ENCODE measurements around the gene ADARB1.
"Not testable (repeated sequence)": the region's sequence is repeated elsewhere in the genome, so short reads cannot be mapped to it uniquely, and the experiment has no call there.

ADARB1 gene

DNA sequence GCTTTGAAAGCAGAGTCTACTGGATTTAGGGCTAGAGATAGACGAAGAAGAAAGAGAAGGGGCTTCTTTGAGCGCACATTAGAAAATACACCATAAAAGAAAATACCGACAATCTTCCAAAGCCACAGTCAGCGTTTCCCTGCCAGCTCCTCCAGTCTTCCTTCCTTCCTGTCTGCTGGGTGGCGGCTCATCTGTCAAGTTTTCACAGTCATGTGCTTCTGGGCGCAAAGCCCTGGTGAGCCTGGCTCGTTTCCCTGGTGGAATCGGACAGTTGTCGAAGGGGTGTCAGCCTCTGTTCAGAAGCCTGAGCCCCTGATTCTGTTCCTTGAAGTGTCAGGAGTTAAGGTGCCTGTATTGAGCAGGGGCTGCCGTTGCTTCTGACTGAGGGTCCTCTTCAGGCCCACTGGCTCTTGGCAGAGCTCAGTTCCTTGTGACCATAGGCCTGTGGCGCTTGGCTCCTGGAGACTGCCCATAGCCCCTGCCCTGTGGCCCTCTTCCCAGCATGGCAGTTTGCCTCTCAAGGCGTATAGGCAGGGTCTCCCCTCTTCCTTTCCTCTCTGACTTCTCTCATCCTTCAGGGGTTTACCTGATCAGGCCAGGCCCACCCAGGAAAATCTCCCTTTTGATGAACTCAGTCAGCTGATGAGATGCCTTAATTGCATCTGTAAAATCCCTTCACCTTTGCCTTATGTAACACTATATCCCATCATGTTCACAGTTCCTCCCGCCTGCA is 58.6 kb downstream of the ADARB1 start:
- H3K9me3 ChIP-seq (ENCODE audit: control insufficient read depth, low read length), result no peaks in the 10 kb centered on the region
- H3K23ac ChIP-seq (ENCODE audit: low read length in 2 of 2), result no peak overlapping the region
- no peak overlapping the region for H3K9ac ChIP-seq (ENCODE audit: low read length)
- H3K27me3 ChIP-seq (ENCODE audit: control insufficient read depth in 1 of 2, insufficient read depth in 1 of 2, low read length in 2 of 2), result no peaks in the 10 kb centered on the region
- H2BK12ac ChIP-seq (ENCODE audit: low read length in 2 of 2), result no peak overlapping the region
- no peak overlapping the region for H3K14ac ChIP-seq (ENCODE audit: low read length in 2 of 2)
- peaks cover 36% of the 10 kb centered on the region for H3K4me1 ChIP-seq (ENCODE audit: control insufficient read depth, insufficient read depth, low read depth, low read length)
- peaks cover 6% of the 10 kb centered on the region for H3K79me1 ChIP-seq (replicated peaks; ENCODE audit: low read length, poor library complexity, severe bottlenecking)
- no peak overlapping the region for H2AK5ac ChIP-seq (ENCODE audit: low read length, severe bottlenecking)
- no peak overlapping the region for H2BK120ac ChIP-seq (ENCODE audit: low read depth, low read length)
- H3K4me2 ChIP-seq (ENCODE audit: low read length, poor library complexity, severe bottlenecking), result no peak overlapping the region
- H3K4ac ChIP-seq (ENCODE audit: low read depth in 1 of 2, low read length in 2 of 2), result peak overlapping the region in 1 of 2 experiments; percentile 37
- DNase-seq, result no peak
- no peak overlapping the region for H2BK5ac ChIP-seq (ENCODE audit: low read depth, low read length, poor library complexity, severe bottlenecking)
- no peak overlapping the region for H4K8ac ChIP-seq (ENCODE audit: low read length)
- no peak overlapping the region for H3K27ac ChIP-seq (ENCODE audit: low read length, poor library complexity, severe bottlenecking)
- H4K91ac ChIP-seq (ENCODE audit: low read length), result peak overlapping the region; percentile 8
- peak overlapping the region in 1 of 2 experiments; percentile 41 for H3K18ac ChIP-seq (ENCODE audit: low read depth in 1 of 2, low read length in 2 of 2)
- H3K4me3 ChIP-seq (ENCODE audit: insufficient read depth in 1 of 2, low read depth in 1 of 2, low read length in 2 of 2), result no peak overlapping the region
- H3K36me3 ChIP-seq (ENCODE audit: control insufficient read depth in 1 of 2, insufficient read depth in 2 of 2, low read depth in 1 of 2, low read length in 2 of 2), result no peaks in the 10 kb centered on the region
- WGBS, result 86% methylated on average over 13 of the region's 13 CpGs
- peak overlapping the region; percentile 84 for H2BK15ac ChIP-seq (ENCODE audit: low read depth, poor library complexity, severe bottlenecking)
- no peak overlapping the region for H2AFZ ChIP-seq (ENCODE audit: low read depth, low read length)

DNA sequence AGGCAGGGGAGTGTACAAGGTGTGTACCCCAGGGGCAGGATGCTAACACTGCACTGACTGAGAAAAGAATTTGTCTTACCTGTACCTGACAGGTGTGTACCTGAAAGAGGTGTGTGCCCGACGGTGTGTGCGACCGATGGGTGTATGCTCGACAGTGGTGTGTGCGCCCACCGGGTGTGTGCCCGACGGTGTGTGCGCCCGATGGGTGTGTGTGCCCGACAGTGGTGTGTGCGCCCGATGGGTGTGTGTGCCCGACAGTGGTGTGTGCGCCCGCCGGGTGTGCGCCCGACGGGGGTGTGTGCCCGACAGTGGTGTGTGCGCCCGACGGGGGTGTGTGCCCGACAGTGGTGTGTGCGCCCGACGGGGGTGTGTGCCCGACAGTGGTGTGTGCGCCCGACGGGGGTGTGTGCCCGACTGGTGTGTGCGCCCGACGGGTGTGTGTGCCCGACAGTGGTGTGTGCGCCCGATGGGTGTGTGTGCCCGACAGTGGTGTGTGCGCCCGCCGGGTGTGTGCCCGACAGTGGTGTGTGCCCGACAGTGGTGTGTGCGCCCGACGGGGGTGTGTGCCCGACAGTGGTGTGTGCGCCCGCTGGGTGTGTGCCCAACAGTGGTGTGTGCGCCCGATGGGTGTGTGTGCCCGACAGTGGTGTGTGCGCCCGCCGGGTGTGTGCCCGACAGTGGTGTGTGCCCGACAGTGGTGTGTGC is 59.3 kb downstream of the ADARB1 start:
- H3K36me3 ChIP-seq (ENCODE audit: control insufficient read depth in 1 of 2, insufficient read depth in 2 of 2, low read depth in 1 of 2, low read length in 2 of 2); H3K27ac ChIP-seq (ENCODE audit: low read length, poor library complexity, severe bottlenecking); H3K27me3 ChIP-seq (ENCODE audit: control insufficient read depth in 1 of 2, insufficient read depth in 1 of 2, low read length in 2 of 2); H4K91ac ChIP-seq (ENCODE audit: low read length); H3K4me3 ChIP-seq (ENCODE audit: insufficient read depth in 1 of 2, low read depth in 1 of 2, low read length in 2 of 2); H2AFZ ChIP-seq (ENCODE audit: low read depth, low read length); H3K4me2 ChIP-seq (ENCODE audit: low read length, poor library complexity, severe bottlenecking); H3K9me3 ChIP-seq (ENCODE audit: control insufficient read depth, low read length); H3K23ac ChIP-seq (ENCODE audit: low read length in 2 of 2); H2BK120ac ChIP-seq (ENCODE audit: low read depth, low read length); H2BK12ac ChIP-seq (ENCODE audit: low read length in 2 of 2); H3K79me1 ChIP-seq (replicated peaks; ENCODE audit: low read length, poor library complexity, severe bottlenecking); H2BK15ac ChIP-seq (ENCODE audit: low read depth, poor library complexity, severe bottlenecking); H3K4ac ChIP-seq (ENCODE audit: low read depth in 1 of 2, low read length in 2 of 2); H3K9ac ChIP-seq (ENCODE audit: low read length); DNase-seq; H3K14ac ChIP-seq (ENCODE audit: low read length in 2 of 2); H2BK5ac ChIP-seq (ENCODE audit: low read depth, low read length, poor library complexity, severe bottlenecking); H4K8ac ChIP-seq (ENCODE audit: low read length); H2AK5ac ChIP-seq (ENCODE audit: low read length, severe bottlenecking); H3K18ac ChIP-seq (ENCODE audit: low read depth in 1 of 2, low read length in 2 of 2): not testable (repeated sequence)
- WGBS, result 98% methylated on average over 53 of the region's 60 CpGs
- H3K4me1 ChIP-seq (ENCODE audit: control insufficient read depth, insufficient read depth, low read depth, low read length), result peaks cover 34% of the 10 kb centered on the region

DNA sequence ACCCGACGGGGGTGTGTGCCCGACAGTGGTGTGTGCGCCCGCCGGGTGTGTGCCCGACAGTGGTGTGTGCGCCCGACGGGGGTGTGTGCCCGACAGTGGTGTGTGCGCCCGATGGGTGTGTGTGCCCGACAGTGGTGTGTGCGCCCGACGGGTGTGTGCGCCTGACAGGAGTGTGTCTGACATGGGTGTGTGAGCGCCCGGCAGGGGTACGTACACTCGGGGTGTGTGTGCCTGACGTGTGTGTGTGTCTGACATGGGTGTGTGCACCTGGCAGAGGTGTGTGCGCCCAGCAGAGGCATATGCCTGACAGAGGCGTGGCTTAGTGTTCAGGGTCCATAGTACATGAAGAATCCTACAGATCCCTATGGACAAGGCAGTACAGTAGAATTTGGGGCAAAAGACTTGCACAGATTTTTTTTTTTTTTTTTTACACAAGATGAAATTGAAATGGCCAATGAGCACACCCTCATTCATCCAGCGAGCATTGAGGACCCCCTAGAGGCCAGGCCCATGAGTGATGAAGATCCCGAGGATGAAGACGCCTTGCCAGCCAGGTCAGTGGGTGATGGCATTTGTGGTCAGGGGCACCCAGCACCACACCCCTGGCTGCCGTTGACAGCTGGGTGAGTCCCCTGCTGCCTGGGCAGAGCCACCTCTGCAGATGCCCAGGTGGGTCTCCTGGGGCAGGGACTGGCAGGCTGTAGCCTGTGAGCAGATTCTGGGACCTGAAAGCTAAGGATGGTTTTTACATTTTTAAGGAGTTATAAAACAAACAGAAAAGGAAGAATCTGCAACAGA is 60.1 kb downstream of the ADARB1 start:
- Histone ChIP-seq H3K23ac (ENCODE audit: low read length in 2 of 2) (no peak overlapping the region), H3K36me3 (ENCODE audit: control insufficient read depth in 1 of 2, insufficient read depth in 2 of 2, low read depth in 1 of 2, low read length in 2 of 2) (no peaks in the 10 kb centered on the region)
- DNase-seq, result no peak

DNA sequence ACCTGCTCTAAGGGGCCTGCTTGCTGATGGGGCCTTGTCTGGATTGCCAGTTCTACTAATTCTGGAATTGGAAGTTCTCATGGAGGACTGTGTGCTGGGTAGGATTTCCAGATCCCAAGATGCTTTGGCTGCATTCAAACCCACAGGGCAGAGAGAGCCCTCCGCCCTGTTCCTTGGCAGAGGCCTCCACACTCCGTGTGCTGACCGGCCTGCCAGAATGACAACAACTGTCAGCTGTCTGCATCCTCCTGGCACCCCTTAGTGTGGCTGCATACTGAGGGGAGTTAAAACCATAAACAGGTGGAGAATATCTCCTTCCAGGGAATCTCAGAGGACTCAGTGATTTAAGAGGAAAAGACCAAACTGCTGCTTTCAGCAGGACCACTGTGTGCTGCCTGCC is 60.7 kb downstream of the ADARB1 start:
- Histone ChIP-seq H3K23ac (ENCODE audit: low read length in 2 of 2) (no peak overlapping the region), H3K18ac (ENCODE audit: low read depth in 1 of 2, low read length in 2 of 2) (no peak overlapping the region), H3K4me3 (ENCODE audit: insufficient read depth in 1 of 2, low read depth in 1 of 2, low read length in 2 of 2) (no peak overlapping the region), H4K91ac (ENCODE audit: low read length) (no peak overlapping the region), H2BK15ac (ENCODE audit: low read depth, poor library complexity, severe bottlenecking) (no peak overlapping the region), H2BK5ac (ENCODE audit: low read depth, low read length, poor library complexity, severe bottlenecking) (no peak overlapping the region), H2BK120ac (ENCODE audit: low read depth, low read length) (no peak overlapping the region), H4K8ac (ENCODE audit: low read length) (no peak overlapping the region), H3K4me1 (ENCODE audit: control insufficient read depth, insufficient read depth, low read depth, low read length) (peaks cover 27% of the 10 kb centered on the region), H3K36me3 (ENCODE audit: control insufficient read depth in 1 of 2, insufficient read depth in 2 of 2, low read depth in 1 of 2, low read length in 2 of 2) (no peaks in the 10 kb centered on the region), H3K27me3 (ENCODE audit: control insufficient read depth in 1 of 2, insufficient read depth in 1 of 2, low read length in 2 of 2) (no peaks in the 10 kb centered on the region), H3K4me2 (ENCODE audit: low read length, poor library complexity, severe bottlenecking) (no peak overlapping the region), H3K4ac (ENCODE audit: low read depth in 1 of 2, low read length in 2 of 2) (peak overlapping the region in 1 of 2 experiments; percentile 19), H2AK5ac (ENCODE audit: low read length, severe bottlenecking) (no peak overlapping the region), H2BK12ac (ENCODE audit: low read length in 2 of 2) (no peak overlapping the region), H3K9ac (ENCODE audit: low read length) (peak overlapping the region; percentile 7), H2AFZ (ENCODE audit: low read depth, low read length) (no peak overlapping the region), H3K27ac (ENCODE audit: low read length, poor library complexity, severe bottlenecking) (no peak overlapping the region), H3K14ac (ENCODE audit: low read length in 2 of 2) (no peak overlapping the region), H3K79me1 (replicated peaks; ENCODE audit: low read length, poor library complexity, severe bottlenecking) (peaks cover 6% of the 10 kb centered on the region), H3K9me3 (ENCODE audit: control insufficient read depth, low read length) (no peaks in the 10 kb centered on the region)
- 93% methylated on average over 3 of the region's 3 CpGs for WGBS
- no peak for DNase-seq

More for the DNA sequence above, 60.1 kb downstream of the ADARB1 start:
- Histone ChIP-seq H2BK12ac (ENCODE audit: low read length in 2 of 2) (peak overlapping the region in 1 of 2 experiments; percentile 29), H3K4me3 (ENCODE audit: insufficient read depth in 1 of 2, low read depth in 1 of 2, low read length in 2 of 2) (no peak overlapping the region), H3K9ac (ENCODE audit: low read length) (peak overlapping the region; percentile 7), H3K27me3 (ENCODE audit: control insufficient read depth in 1 of 2, insufficient read depth in 1 of 2, low read length in 2 of 2) (no peaks in the 10 kb centered on the region), H3K4me1 (ENCODE audit: control insufficient read depth, insufficient read depth, low read depth, low read length) (peaks cover 31% of the 10 kb centered on the region), H3K79me1 (replicated peaks; ENCODE audit: low read length, poor library complexity, severe bottlenecking) (peaks cover 6% of the 10 kb centered on the region), H2BK5ac (ENCODE audit: low read depth, low read length, poor library complexity, severe bottlenecking) (no peak overlapping the region), H2AFZ (ENCODE audit: low read depth, low read length) (no peak overlapping the region), H4K8ac (ENCODE audit: low read length) (no peak overlapping the region), H2AK5ac (ENCODE audit: low read length, severe bottlenecking) (no peak overlapping the region), H2BK15ac (ENCODE audit: low read depth, poor library complexity, severe bottlenecking) (no peak overlapping the region), H3K4ac (ENCODE audit: low read depth in 1 of 2, low read length in 2 of 2) (no peak overlapping the region), H4K91ac (ENCODE audit: low read length) (peak overlapping the region; percentile 12), H3K27ac (ENCODE audit: low read length, poor library complexity, severe bottlenecking) (no peak overlapping the region), H3K9me3 (ENCODE audit: control insufficient read depth, low read length) (no peaks in the 10 kb centered on the region), H3K14ac (ENCODE audit: low read length in 2 of 2) (no peak overlapping the region), H3K18ac (ENCODE audit: low read depth in 1 of 2, low read length in 2 of 2) (no peak overlapping the region), H3K4me2 (ENCODE audit: low read length, poor library complexity, severe bottlenecking) (no peak overlapping the region), H2BK120ac (ENCODE audit: low read depth, low read length) (no peak overlapping the region)
- 97% methylated on average over 27 of the region's 29 CpGs for WGBS
